HEK293T (cell line): ENCODE measurements around the gene PAK3.

Experiments
- CTBP1 ChIP-seq: fragments of 450-650 bp; IDR thresholded peaks from 2 replicates; pipeline ENCODE4 v1.6.1; 2016; ENCODE audit warnings: borderline replicate concordance
- ELF4 ChIP-seq: fragments of 450-650 bp; IDR thresholded peaks from 2 replicates; pipeline ENCODE4 v1.6.1; 2017; ENCODE audit warnings: antibody characterized with exemption
- FOXK2 ChIP-seq: fragments of 450-650 bp; IDR thresholded peaks from 2 replicates; pipeline ENCODE4 v1.6.1; 2016; ENCODE audit warnings: mild to moderate bottlenecking
- FOXM1 ChIP-seq: fragments of 450-650 bp; IDR thresholded peaks from 2 replicates; pipeline ENCODE4 v1.6.1; 2017; ENCODE audit warnings: mild to moderate bottlenecking, borderline replicate concordance
- HDGF ChIP-seq: fragments of 450-650 bp; IDR thresholded peaks from 2 replicates; pipeline ENCODE4 v1.6.1; 2017; ENCODE audit warnings: antibody characterized with exemption, borderline replicate concordance
- LEF1 ChIP-seq: fragments of 450-650 bp; IDR thresholded peaks from 2 replicates; pipeline ENCODE4 v1.6.1; 2017; ENCODE audit warnings: mild to moderate bottlenecking, borderline replicate concordance
- NFRKB ChIP-seq: fragments of 450-650 bp; IDR thresholded peaks from 2 replicates; pipeline ENCODE4 v1.6.1; 2016; ENCODE audit warnings: mild to moderate bottlenecking, moderate library complexity
- SP1 ChIP-seq: fragments of 450-650 bp; IDR thresholded peaks from 2 replicates; pipeline ENCODE4 v1.6.1; 2017
- TARDBP ChIP-seq: fragments of 450-650 bp; IDR thresholded peaks from 2 replicates; pipeline ENCODE4 v1.6.1; 2016

DNA sequence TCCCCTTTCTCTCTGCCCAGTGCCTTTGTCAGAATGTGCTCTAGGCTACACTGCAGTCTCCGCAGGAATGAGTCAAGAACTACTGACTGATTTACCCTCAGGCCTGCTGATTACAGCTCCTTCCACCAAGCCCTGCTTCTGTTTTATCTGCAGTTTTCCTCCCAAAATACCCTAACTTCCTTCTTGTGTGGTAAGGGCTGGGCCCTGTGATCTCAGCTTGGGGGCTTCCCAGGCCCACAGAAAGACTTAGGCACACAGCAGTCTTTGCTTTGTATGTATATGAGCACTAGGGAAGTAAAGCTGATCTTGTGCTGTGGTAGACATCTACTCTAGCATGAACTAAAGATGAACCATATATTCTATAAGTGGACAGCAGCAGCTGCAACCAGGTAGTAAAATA is 18.8 kb downstream of the PAK3 start:
- TF ChIP-seq FOXM1 (no peak), LEF1 (no peak), ELF4 (no peak), FOXK2 (no peak), HDGF (no peak), CTBP1 (no peak), TARDBP (no peak), SP1 (no peak), NFRKB (no peak)
